ENCODE data around the gene FBXW8. TPM values are rescaled to one million over a fixed set of nuclear protein-coding genes. Genes with fewer than 3 reads are reported as not detected.

Gene FBXW8
- polyA plus RNA-seq, 3 donors, result 2.0 to 5.2 (median 2.7) TPM

GRCh38 chr12:116879509-116880212, 31.1 kb upstream of the FBXW8 start:
- Histone ChIP-seq H4K20me1 (ENCODE audit: insufficient read depth, low read length) (no peaks in the 10 kb centered on the region), H3K4me1 (ENCODE audit: control insufficient read depth in 1 of 2, insufficient read depth in 2 of 2, low read length in 2 of 2) (peaks cover 0 to 33% of the 10 kb centered on the region in 2 donors), H3K9ac (ENCODE audit: insufficient read depth, low read length, poor library complexity, severe bottlenecking) (no peak overlapping the region), H3K9me3 (replicated peaks in 1 of 2; ENCODE audit: control insufficient read depth in 1 of 2, insufficient read depth in 1 of 2, low read length in 2 of 2) (peaks cover 1 to 37% of the 10 kb centered on the region in 2 donors), H3K36me3 (replicated peaks in 1 of 2; ENCODE audit: control insufficient read depth in 1 of 2, insufficient read depth in 2 of 2, low read length in 2 of 2) (no peaks in the 10 kb centered on the region), H3K4me3 (replicated peaks in 1 of 3; ENCODE audit: low read depth in 2 of 3, low read length in 3 of 3) (no peak overlapping the region), H2AFZ (ENCODE audit: insufficient read depth, low read depth, low read length, poor library complexity, severe bottlenecking) (no peak overlapping the region), H3K79me2 (ENCODE audit: insufficient read depth, low read length) (no peaks in the 10 kb centered on the region), H3K27ac (ENCODE audit: low read depth in 1 of 2, low read length in 2 of 2) (no peak overlapping the region), H3K27me3 (ENCODE audit: control insufficient read depth in 2 of 2, insufficient read depth in 2 of 2, low read length in 2 of 2) (peaks cover 70 to 84% of the 10 kb centered on the region in 2 donors), H3K4me2 (replicated peaks; ENCODE audit: extremely low read depth, low read length, poor library complexity, severe bottlenecking) (peak overlapping the region; percentile 37)
- WGBS (ENCODE audit: insufficient coverage), result 2% methylated on average over 50 of the region's 52 CpGs
- peak overlapping the region; percentile 28 to 92 for H3K4me3 Mint-ChIP-seq
- H3K27me3 Mint-ChIP-seq (ENCODE audit: low read depth in 3 of 3), result peaks cover 82 to 96% (median 87%) of the 10 kb centered on the region in 3 donors
- no peak for DNase-seq
- H3K9me3 Mint-ChIP-seq, result peaks cover 0 to 23% (median 11%) of the 10 kb centered on the region in 7 donors
- intact Hi-C loops (cut with micrococcal nuclease), result no loop called here
- H3K4me1 Mint-ChIP-seq, result peaks cover 15% of the 10 kb centered on the region
- TF ChIP-seq CTCF (IDR thresholded peaks at IDR 0.05), result no peak
- H3K36me3 Mint-ChIP-seq, result peaks cover 1 to 7% of the 10 kb centered on the region in 2 donors
- H3K27ac Mint-ChIP-seq, result no peak overlapping the region

DNA sequence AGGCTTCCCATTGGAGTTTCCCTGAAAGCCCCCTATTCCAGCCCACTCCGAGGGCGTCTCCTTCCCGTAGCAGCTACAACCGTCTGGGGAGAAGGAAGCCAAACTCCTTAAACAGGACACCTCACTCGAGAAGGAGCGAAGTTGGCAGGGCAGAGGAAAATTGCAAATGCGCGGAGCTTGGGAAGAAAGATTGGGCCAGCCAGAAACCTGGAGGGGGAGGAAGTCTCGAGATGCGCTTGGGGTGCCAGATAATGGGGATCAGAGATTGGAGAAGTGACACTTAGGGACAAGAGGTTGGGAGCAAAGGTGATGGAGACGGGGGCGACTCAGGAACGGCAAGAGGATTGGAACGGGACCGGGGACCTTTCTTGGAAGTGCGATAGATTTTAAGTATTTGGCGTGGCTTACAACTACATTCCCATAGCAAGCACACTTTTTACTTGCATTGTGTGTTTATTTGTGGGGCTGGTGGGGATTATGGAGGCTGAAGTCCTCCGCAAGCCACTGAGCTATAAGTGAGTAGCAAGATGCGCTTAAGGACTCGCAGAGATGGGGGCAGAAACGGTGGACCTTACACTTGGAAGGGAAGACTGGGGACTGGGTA, 30.4 kb upstream of the FBXW8 start:
- Histone ChIP-seq H3K27ac (ENCODE audit: low read depth in 1 of 2, low read length in 2 of 2) (no peak overlapping the region), H3K4me1 (ENCODE audit: control insufficient read depth in 1 of 2, insufficient read depth in 2 of 2, low read length in 2 of 2) (peaks cover 0 to 38% of the 10 kb centered on the region in 2 donors), H3K4me3 (replicated peaks in 1 of 3; ENCODE audit: low read depth in 2 of 3, low read length in 3 of 3) (peak overlapping the region in 1 of 3 experiments; percentile 14), H3K79me2 (ENCODE audit: insufficient read depth, low read length) (no peaks in the 10 kb centered on the region), H4K20me1 (ENCODE audit: insufficient read depth, low read length) (no peaks in the 10 kb centered on the region), H3K36me3 (replicated peaks in 1 of 2; ENCODE audit: control insufficient read depth in 1 of 2, insufficient read depth in 2 of 2, low read length in 2 of 2) (no peaks in the 10 kb centered on the region), H3K9me3 (replicated peaks in 1 of 2; ENCODE audit: control insufficient read depth in 1 of 2, insufficient read depth in 1 of 2, low read length in 2 of 2) (peaks cover 3 to 31% of the 10 kb centered on the region in 2 donors), H3K4me2 (replicated peaks; ENCODE audit: extremely low read depth, low read length, poor library complexity, severe bottlenecking) (peak overlapping the region; percentile 39), H2AFZ (ENCODE audit: insufficient read depth, low read depth, low read length, poor library complexity, severe bottlenecking) (no peak overlapping the region), H3K9ac (ENCODE audit: insufficient read depth, low read length, poor library complexity, severe bottlenecking) (no peak overlapping the region), H3K27me3 (ENCODE audit: control insufficient read depth in 2 of 2, insufficient read depth in 2 of 2, low read length in 2 of 2) (peaks cover 67 to 84% of the 10 kb centered on the region in 2 donors)
- Mint-ChIP-seq H3K36me3 (peaks cover 0 to 7% of the 10 kb centered on the region in 2 donors), H3K9me3 (peaks cover 0 to 24% (median 9%) of the 10 kb centered on the region in 7 donors), H3K4me3 (peak overlapping the region; percentile 17 to 90), H3K27ac (no peak overlapping the region), H3K4me1 (peaks cover 18% of the 10 kb centered on the region), H3K27me3 (ENCODE audit: low read depth in 3 of 3) (peaks cover 81 to 92% (median 86%) of the 10 kb centered on the region in 3 donors)
- 4% methylated on average over 11 of the region's 21 CpGs for WGBS (ENCODE audit: insufficient coverage)
- no peak for TF ChIP-seq CTCF (IDR thresholded peaks at IDR 0.05)
- no peak for DNase-seq
- intact Hi-C loops (cut with micrococcal nuclease), result no loop called here

Measured in CD14-positive monocyte (primary cell).